DND-41 (cell line): ENCODE data around the gene SYT1.
A peak's percentile ranks its signal among the peaks of the same experiment; 100 is the strongest.

Experiments used
- ATAC-seq: fragments of 200-7000 bp; cut with Tn5 transposase; 3 replicates; pipeline ENCODE4 v1.9.1; 2021; ENCODE audit warnings: low read depth; ENCODE audit not compliant: insufficient read depth
- DNase-seq: peaks from one replicate; pipeline ENCODE4 v3.0.0-alpha.2; 2020
- H2AFZ ChIP-seq: 2 replicates; pipeline ENCODE4 v1.6.0; 2012; ENCODE audit warnings: low read depth, low read length
- H3K27ac ChIP-seq: 2 replicates; pipeline ENCODE4 v1.5.1; 2012; ENCODE audit warnings: low read length, inconsistent platforms
- H3K27me3 ChIP-seq: fragments of 200-600 bp; sonication (generic); 2 replicates; pipeline ENCODE4 v1.6.0; 2012; ENCODE audit warnings: low read length, mild to moderate bottlenecking, inconsistent platforms; ENCODE audit not compliant: insufficient read depth, poor library complexity
- H3K36me3 ChIP-seq: 2 replicates; pipeline ENCODE4 v1.5.1; 2012; ENCODE audit warnings: low read length, inconsistent platforms; ENCODE audit not compliant: insufficient read depth
- H3K4me1 ChIP-seq: 2 replicates; pipeline ENCODE4 v1.5.1; 2012; ENCODE audit warnings: mild to moderate bottlenecking, low read length; ENCODE audit not compliant: insufficient read depth
- H3K4me2 ChIP-seq: 2 replicates; pipeline ENCODE4 v1.6.0; 2012; ENCODE audit warnings: mild to moderate bottlenecking, moderate library complexity, low read length, inconsistent platforms; ENCODE audit not compliant: insufficient read depth
- H3K4me3 ChIP-seq, 2 experiments: fragments of 200-600 bp in 1 of 2; shearing (Covaris generic) in 1 of 2; 2 replicates each; pipeline ENCODE4 v1.5.1; 2012 to 2016; ENCODE audit warnings: inconsistent platforms in 2 of 2, low read length in 2 of 2, mild to moderate bottlenecking in 2 of 2, low read depth in 1 of 2, moderate library complexity in 1 of 2
- H3K79me2 ChIP-seq: 2 replicates; pipeline ENCODE4 v1.6.0; 2012; ENCODE audit warnings: low read length, inconsistent platforms; ENCODE audit not compliant: insufficient read depth
- H3K9ac ChIP-seq: 2 replicates; pipeline ENCODE4 v1.6.0; 2012; ENCODE audit warnings: low read depth, mild to moderate bottlenecking, inconsistent platforms, low read length, moderate library complexity
- H3K9me3 ChIP-seq: 2 replicates; pipeline ENCODE4 v1.5.1; 2012; ENCODE audit warnings: low read length, moderate library complexity, mild to moderate bottlenecking, inconsistent platforms; ENCODE audit not compliant: insufficient read depth, severe bottlenecking
- H4K20me1 ChIP-seq: 2 replicates; pipeline ENCODE4 v1.6.0; 2012; ENCODE audit warnings: low read length; ENCODE audit not compliant: insufficient read depth
- EZH2 ChIP-seq: IDR thresholded peaks from 3 replicates; pipeline ENCODE4 v1.6.1; 2012; ENCODE audit warnings: borderline replicate concordance, low read depth, mild to moderate bottlenecking, moderate library complexity, low read length, inconsistent platforms; ENCODE audit not compliant: severe bottlenecking
- TF ChIP-seq, protein P1 (sequence below): IDR thresholded peaks from 2 replicates; pipeline ENCODE4 v1.5.1; 2012; ENCODE audit warnings: borderline replicate concordance, low read length, moderate library complexity, mild to moderate bottlenecking; ENCODE audit not compliant: poor library complexity, severe bottlenecking; ENCODE audit errors: extremely low read depth

SYT1 gene

DNA sequence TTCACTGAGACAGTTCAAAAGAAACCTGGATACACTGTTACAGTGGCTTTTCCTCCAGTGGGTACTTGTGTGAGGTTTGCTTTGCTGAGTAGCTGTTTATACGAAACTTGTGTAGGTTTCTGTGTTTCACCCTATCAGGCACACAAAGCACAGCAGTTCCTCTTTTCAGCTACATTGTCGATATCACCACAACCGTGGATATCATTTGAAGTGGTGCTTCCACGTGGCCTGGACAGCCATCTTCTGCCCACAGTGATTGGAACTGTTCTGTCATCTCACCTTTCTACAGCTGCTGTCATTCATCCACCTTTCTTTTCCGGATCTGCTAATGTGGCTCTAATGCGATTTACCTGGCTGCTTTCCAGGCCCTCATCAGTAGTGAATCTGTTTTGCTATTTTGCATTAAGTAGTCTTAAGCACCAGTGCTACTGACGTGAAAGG is 368.8 kb downstream of the SYT1 start:
- Histone ChIP-seq H3K36me3 (no peaks in the 10 kb centered on the region), H3K79me2 (no peaks in the 10 kb centered on the region), H4K20me1 (no peaks in the 10 kb centered on the region), H3K9me3 (no peaks in the 10 kb centered on the region), H3K27me3 (no peaks in the 10 kb centered on the region), H3K9ac (no peak overlapping the region), H3K4me2 (no peak overlapping the region), H3K4me3 (no peak overlapping the region), H3K27ac (no peak overlapping the region), H2AFZ (no peak overlapping the region), H3K4me1 (peaks cover 7% of the 10 kb centered on the region)
- TF ChIP-seq, protein P1, sequence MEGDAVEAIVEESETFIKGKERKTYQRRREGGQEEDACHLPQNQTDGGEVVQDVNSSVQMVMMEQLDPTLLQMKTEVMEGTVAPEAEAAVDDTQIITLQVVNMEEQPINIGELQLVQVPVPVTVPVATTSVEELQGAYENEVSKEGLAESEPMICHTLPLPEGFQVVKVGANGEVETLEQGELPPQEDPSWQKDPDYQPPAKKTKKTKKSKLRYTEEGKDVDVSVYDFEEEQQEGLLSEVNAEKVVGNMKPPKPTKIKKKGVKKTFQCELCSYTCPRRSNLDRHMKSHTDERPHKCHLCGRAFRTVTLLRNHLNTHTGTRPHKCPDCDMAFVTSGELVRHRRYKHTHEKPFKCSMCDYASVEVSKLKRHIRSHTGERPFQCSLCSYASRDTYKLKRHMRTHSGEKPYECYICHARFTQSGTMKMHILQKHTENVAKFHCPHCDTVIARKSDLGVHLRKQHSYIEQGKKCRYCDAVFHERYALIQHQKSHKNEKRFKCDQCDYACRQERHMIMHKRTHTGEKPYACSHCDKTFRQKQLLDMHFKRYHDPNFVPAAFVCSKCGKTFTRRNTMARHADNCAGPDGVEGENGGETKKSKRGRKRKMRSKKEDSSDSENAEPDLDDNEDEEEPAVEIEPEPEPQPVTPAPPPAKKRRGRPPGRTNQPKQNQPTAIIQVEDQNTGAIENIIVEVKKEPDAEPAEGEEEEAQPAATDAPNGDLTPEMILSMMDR, result no peak
- no peak for TF ChIP-seq EZH2
- no peak for DNase-seq
- 0 out of 3 replicates have a peak, but pooled peaks have one; percentile 31 for ATAC-seq

DNA sequence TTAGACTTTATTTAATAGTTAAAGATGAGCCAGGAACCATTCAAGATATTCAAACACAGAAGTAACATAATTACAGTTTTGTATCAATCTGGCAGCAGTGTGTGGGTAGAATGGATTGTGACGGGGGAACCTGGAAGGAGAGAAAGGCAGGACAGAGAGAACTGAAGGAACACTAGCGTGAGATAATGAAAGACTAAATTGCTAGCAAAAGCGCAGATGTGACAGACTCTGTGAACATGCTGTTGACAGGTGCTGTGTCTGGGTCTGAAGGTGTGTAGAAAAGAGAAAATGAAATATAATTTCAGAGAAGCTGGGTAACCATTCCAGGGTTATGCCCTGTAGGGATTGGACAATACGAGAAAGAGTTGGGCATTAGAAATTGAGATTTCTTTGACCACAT is 372.3 kb downstream of the SYT1 start:
- H3K27ac ChIP-seq, result no peak overlapping the region
- no peaks in the 10 kb centered on the region for H3K36me3 ChIP-seq
- no peak overlapping the region for H3K4me3 ChIP-seq
- TF ChIP-seq, protein P1, result no peak
- TF ChIP-seq EZH2, result no peak
- no peak for ATAC-seq
- H4K20me1 ChIP-seq, result no peaks in the 10 kb centered on the region
- no peak for DNase-seq
- no peaks in the 10 kb centered on the region for H3K9me3 ChIP-seq
- no peak overlapping the region for H3K9ac ChIP-seq
- H3K4me1 ChIP-seq, result peaks cover 7% of the 10 kb centered on the region
- no peaks in the 10 kb centered on the region for H3K79me2 ChIP-seq
- H3K27me3 ChIP-seq, result no peaks in the 10 kb centered on the region
- no peak overlapping the region for H2AFZ ChIP-seq
- H3K4me2 ChIP-seq, result no peak overlapping the region

DNA sequence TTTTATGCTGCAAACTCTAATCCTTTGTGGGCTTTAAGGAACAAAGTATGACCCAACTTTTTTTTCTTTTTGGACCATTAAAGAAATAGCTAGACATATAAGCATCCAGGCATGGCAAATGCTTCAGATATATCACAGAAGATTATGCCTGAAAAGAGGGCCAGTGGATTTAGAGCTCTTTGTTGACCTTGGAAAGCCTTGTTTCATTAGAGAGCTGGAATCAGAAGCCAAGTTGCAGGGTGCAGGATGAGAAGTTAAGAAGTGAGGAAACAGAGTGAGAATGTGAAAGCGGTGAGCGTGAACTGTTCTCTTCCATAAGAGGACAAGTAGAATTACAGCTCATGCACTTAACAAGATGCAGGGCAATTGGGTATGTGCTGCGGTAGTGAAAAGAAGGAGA is 373.7 kb downstream of the SYT1 start:
- Histone ChIP-seq H3K4me1 (peaks cover 5% of the 10 kb centered on the region), H4K20me1 (no peaks in the 10 kb centered on the region), H3K9me3 (no peaks in the 10 kb centered on the region), H3K4me2 (no peak overlapping the region), H2AFZ (no peak overlapping the region), H3K4me3 (no peak overlapping the region), H3K36me3 (no peaks in the 10 kb centered on the region), H3K27me3 (no peaks in the 10 kb centered on the region), H3K79me2 (no peaks in the 10 kb centered on the region), H3K27ac (no peak overlapping the region), H3K9ac (no peak overlapping the region)
- TF ChIP-seq EZH2, result no peak
- TF ChIP-seq, protein P1, result no peak
- no peak for DNase-seq
- no peak for ATAC-seq

DNA sequence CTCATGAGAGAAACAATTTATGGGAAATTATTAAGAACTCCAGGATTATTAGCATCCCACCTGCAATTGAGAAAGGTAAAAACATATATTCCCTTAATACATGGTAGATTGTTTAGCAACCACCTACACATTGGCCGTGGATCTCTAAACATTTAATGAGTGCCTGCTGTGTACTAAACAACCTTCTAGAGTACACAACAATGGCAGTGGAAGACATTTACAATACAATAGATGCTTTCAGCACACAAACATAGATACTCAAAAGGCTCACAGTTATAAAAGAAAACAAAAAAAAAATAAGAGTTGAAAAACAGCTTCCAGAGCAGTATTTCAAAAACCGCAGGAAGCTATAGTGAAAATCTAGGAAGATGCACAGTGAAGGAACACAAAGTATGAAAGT is 382.9 kb downstream of the SYT1 start:
- no peaks in the 10 kb centered on the region for H3K79me2 ChIP-seq
- H3K27ac ChIP-seq, result no peak overlapping the region
- H3K4me2 ChIP-seq, result no peak overlapping the region
- no peaks in the 10 kb centered on the region for H3K36me3 ChIP-seq
- no peak overlapping the region for H3K9ac ChIP-seq
- H3K9me3 ChIP-seq, result no peaks in the 10 kb centered on the region
- no peak overlapping the region for H3K4me3 ChIP-seq
- no peaks in the 10 kb centered on the region for H3K4me1 ChIP-seq
- H4K20me1 ChIP-seq, result no peaks in the 10 kb centered on the region
- TF ChIP-seq, protein P1, result no peak
- TF ChIP-seq EZH2, result no peak
- H2AFZ ChIP-seq, result no peak overlapping the region
- ATAC-seq, result no peak
- no peaks in the 10 kb centered on the region for H3K27me3 ChIP-seq
- no peak for DNase-seq
